Kasumi-1 (cell line): ENCODE measurements around the gene MKRN3.

Experiments used
- DNase-seq, 2 experiments: peaks; one replicate each; lab custom pipeline; 2025; lab: John Stamatoyannopoulos, UW

The MKRN3 gene

DNA sequence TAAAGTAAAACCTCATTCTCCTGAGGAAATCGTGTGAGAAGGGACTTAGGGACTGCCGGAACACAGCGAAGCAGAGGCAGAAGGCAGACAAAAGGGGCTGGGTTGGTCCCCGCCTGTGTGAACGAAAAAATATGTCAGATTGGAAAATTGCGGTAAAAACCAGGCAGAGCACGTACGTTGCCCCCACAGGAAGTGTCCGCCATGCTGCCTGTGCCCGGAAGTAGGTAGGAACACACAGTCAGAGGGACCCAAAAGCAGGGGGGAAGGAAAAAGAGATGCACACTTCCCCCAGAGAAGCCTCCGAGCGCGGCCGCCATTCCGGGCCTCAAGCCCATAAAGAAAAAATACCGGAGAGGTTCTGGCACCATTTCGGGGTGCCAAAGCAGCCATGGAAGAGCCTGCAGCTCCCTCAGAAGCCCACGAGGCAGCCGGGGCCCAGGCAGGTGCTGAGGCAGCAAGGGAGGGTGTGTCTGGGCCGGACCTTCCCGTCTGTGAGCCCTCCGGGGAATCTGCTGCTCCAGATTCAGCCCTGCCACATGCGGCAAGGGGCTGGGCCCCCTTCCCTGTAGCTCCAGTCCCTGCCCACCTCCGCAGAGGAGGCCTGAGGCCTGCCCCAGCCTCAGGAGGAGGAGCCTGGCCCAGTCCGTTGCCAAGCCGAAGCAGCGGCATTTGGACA lies at the start of gene MKRN3:
Gene MKRN3, plus strand, starts transcription at position 280 of the 676 bp plus-strand sequence. Its CDS starts 109 bp downstream, at position 389.
- DNase-seq, result no peak

DNA sequence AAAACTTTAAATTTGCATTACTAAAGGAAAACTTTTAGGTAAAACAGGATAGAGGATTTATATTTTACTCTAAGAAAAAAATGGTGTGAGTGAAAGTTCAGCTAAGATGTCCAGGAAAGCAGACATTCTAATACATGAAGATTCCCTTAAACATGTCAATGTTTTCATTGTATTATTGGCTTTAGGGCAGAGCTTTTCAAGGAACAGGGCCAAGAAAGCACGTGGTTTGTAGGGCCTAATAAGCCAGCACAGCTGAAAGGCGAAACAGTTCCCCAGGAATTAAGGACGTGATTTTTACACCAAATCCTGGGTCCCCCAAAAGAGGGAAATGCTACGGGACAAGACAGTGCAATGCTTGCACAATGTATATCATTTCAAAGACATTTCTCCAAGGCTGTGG lies 48.6 kb upstream of the MKRN3 start:
- DNase-seq, result no peak

DNA sequence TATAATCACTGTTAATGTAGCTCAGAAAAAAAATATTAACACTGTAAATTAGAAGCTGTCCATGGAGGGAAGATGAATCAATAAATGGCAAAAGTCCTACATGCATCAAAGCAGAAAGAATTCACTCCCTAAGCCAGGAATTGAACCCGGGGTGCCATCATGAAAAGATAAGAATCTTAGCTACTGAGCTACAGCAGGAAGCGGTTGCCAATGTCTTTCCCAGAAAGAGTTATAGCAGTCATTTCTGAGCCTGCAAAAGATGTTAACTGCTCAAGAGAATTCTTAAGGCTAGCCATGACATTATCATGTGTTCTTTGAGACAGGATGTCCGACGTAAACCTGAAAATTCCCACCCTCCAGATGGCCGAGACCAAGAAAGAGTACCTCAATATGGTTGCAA lies 47.4 kb upstream of the MKRN3 start:
- DNase-seq, result no peak

DNA sequence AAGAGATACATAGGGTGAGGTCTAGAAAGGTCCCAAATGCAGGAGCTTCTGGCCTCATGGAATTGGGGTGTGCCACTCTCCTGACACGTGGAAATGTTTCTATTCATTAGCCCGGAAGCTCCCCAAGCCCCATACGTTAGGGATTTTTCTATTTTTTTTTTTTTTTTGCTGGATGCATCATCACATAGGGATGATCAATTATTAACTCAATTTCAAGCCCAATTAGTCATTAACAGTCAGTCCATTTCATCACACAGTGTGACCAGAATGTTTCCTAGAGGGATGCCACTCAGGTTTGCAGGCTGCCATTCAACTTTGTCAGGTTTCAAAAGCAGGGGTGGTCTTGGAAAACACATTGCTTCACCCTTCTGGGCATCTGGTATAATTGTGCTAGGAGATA lies 40.7 kb upstream of the MKRN3 start:
- no peak for DNase-seq

DNA sequence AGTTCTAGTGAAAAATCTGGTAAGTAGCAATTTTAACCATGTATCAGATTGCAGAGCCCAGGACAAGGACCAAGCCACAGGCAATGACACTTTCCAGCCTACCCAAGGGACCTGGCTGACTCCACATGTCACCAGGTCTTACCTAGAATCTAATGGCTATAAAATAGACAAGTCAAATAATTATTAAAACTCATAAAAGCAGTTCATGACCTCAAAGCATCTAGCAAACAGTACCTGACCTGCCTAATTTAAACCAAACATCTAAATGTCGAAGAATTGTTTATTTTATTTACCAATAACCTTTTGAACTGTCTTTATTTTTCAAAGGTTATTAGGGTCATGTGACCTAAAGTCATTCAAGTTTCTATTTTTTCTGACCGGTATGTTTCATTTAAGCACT lies 35.6 kb upstream of the MKRN3 start:
- DNase-seq, result no peak

DNA sequence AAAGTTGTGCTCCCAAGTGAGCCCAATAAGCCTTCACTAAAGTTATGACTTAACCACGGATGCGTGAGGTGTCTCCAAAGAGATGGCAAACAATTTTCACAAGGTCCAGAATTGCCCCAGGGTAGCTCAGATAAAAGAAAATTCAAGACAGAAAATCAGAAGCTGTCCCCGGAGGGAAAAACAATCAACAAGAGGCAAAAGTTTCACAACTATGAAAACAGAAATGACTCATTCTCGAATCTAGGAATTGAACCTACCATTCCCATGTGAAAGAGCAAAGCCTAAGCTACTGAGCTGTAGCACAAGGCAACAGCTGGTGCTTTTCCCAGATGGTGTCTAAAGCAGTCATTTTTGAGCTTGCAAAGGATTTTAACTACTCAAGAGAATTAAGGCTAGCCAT lies 33.5 kb upstream of the MKRN3 start:
- no peak for DNase-seq

DNA sequence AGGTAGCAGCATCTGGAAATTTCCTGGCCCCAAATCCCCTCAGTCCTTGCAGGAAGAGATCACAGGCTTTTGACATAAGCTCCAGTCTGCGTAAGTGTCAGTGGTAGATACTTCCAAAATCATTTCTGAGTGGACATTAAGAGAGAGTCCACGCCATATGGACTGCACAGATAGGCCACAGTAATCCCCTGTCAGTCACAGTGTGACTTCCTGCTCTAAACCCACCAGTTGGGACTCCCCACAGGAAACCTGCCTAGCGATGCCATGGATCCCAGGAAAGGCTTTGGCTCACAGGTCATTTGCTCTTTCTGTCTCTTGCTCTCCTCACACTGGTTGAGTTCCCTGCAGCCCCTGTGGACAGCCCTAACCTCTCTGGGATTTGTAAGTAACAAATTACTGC lies 28.8 kb upstream of the MKRN3 start:
- no peak for DNase-seq

DNA sequence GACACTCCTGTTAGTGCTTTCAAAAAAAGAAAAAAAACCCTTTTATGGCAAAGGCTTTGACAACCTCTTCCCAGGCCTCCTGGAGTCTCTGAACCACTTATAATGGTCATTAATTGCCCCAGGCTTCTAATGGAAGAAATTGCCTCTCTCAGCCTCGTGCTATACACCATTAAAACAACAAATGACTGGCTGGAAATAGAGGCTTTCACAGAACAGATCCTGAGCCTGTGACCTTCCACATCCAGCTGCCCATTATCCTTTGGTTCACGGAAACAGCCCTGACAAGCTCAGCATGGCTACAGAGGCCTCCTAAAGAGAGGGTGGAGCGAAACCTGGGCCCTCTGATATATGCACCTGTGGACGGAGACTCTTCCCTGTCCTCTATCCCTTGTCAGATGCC lies 26.8 kb upstream of the MKRN3 start:
- no peak for DNase-seq

DNA sequence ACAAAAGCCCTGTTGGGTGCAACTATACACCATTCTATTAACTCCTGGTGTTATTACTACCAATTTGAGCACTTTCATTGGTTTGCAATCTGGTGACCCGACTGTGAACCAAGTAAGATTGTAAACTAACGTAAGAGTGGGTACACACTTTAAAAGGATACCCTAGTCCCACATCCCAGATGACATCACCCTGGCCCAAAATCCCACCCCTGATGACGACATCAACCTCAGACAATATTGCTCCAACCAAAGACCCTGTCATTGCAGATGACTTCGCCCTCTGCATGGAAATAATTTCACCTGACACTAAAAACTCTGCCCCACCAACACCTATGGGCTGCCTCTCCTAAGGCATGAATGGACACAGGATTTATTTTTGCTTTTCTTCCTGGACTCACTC lies 25.6 kb upstream of the MKRN3 start:
- no peak for DNase-seq

DNA sequence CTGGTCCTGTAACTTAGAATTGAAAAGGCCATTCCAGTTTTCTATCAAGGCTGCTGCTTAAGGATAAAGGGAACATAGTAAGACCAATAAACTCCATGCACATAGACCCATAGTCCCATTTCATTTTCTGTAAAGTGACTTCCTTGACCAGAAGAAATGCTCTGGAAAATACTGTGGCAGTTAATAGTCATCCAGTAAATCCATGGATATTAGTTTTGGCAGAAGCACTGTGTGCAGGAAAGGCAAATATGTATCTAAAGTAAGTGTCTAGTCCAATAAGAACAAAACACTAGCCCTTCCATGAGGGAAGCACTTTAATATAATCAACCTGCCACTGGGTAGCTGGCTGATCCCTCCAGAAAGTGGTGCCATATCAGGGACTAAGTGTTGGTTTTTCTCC lies 19.3 kb upstream of the MKRN3 start:
- DNase-seq, result no peak

DNA sequence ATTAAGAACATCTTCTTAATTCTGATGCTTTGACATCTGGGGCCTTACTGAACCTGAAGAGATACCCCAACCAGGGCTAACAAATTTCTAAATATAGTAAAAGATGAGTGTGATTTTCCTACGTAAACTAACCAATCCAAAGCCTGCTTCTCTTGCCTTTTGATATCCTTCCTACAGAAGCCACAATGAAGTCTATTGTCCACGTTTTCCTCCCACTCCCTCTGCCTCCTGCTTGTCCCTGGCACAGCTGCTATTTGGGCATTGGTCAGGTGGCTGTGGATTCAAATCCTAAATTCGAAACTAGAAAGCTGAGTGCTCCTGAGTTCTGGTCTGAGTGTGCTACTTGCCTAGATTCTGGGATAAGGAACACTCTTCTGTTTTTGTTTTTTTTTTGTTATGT lies 17.4 kb upstream of the MKRN3 start:
- no peak for DNase-seq

DNA sequence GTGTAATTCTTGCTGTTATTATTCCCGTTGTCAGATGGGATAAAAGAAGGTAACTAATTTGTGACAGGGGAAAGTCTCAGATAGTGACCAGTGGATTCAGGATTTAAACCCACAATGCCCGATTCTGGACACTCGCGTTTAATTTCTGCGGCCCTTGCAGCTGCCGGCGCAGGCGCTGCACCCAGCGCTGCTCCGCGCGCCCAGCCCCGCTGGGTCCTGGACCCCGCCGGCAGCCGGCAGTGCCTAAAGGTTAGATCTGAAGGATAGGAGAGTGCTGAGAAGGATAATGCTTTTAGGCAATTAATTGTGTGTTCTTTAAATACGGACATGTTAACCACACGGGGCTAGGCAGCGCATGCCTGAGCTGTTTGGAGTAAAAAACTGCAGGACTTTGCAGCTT lies 3.6 kb upstream of the MKRN3 start:
- DNase-seq, result no peak

DNA sequence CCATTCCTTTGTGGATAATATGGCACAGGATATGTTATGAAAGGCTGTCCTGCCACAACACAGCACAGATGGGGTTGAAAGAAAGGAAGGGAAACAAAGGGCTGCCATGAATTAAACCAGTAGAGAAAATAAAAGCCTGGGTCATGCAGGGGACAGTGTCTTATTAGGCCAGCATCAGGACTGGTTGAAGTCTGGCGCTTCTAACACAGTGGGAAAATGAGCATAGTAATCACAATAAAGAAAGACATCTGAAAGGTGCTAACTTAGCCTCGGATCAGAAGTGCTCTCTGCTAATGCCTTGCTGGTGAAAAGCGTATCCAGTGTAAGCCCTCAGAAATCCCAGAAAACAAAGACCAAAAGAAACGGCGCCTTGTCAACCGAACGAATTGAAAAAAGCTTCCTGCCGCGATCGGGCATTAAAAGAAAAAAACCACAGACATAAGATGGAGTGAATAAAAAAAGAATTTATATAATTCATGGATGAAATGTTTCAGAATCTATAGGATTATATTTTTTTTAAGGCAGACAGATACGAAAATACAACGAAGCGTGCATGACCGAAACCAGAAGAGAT lies 566 bp upstream of the MKRN3 start:
- DNase-seq, result no peak

DNA sequence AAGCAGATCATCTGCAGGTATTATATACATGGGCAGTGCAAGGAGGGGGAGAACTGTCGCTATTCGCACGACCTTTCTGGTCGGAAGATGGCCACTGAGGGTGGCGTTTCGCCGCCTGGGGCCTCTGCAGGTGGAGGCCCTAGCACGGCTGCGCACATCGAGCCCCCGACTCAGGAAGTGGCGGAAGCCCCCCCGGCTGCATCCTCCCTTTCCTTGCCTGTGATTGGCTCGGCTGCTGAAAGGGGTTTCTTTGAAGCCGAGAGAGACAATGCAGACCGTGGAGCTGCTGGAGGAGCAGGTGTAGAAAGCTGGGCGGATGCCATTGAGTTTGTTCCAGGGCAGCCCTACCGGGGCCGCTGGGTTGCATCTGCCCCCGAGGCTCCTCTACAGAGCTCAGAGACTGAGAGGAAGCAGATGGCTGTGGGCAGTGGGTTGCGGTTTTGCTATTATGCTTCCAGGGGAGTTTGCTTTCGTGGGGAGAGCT lies 639 bp downstream of the MKRN3 start:
- no peak for DNase-seq

DNA sequence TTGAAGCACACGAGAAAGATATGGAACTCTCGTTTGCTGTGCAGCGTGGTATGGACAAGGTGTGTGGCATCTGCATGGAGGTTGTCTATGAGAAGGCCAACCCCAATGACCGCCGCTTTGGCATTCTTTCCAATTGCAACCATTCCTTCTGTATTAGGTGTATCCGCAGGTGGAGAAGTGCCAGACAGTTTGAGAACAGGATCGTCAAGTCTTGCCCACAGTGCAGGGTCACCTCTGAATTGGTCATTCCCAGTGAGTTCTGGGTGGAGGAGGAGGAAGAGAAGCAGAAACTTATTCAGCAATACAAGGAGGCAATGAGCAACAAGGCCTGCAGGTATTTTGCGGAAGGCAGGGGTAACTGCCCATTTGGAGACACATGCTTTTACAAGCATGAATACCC lies 1.2 kb downstream of the MKRN3 start:
- DNase-seq, result no peak

DNA sequence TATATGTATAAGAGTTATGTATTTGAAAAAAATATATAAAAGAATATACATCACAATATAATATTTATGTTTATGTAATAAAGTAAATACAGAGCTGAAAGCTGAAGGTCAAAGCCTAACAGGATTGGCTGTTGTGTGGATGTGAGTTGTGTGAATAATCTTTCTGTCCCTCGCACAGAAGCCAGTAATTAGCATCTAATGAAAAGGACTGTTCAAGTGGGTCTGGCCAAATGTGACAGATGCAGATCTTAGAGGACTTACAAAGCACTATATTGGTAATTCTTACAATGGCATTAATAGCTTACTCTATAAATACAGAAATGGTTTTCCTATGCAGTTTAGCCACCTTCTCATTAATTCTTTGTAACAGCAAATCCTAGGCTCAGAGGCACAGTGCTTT lies 2.4 kb downstream of the MKRN3 start:
- no peak for DNase-seq

DNA sequence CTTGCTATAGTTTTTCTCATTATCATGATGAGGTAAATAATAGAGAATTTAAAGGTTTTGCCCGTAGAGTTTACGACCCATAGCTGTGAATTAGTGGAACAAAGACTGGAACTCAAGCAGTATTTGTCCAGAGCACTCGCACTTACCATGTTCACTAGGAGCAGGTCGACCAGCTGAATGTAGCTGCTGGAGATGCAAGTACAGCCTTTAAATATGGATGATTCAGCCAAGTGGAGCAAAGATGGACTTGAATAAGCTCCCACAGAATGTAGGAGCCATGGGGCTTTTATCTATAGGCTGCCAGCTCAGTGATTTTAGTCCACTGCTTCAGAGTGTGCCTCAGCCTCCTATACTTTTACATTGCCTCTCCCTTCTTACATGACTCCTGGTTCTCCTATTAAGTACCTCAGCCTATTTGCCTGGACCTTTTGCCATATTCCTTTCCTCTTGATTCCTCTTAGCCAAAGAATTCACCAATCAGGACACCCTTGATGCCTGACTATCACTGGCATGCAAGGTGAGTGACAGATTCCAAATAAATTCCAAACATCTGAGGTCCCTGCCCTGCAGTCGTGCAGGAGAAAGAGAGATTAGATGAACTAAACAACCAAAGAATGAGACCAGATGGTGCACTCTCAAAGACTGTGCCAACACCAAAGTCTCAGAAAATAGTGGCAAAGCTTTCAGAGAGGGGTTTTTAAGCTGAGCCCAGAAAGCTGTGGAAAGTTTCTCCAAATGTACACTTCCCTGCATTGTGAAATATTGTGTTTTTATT lies 3.9 kb downstream of the MKRN3 start:
- no peak for DNase-seq

DNA sequence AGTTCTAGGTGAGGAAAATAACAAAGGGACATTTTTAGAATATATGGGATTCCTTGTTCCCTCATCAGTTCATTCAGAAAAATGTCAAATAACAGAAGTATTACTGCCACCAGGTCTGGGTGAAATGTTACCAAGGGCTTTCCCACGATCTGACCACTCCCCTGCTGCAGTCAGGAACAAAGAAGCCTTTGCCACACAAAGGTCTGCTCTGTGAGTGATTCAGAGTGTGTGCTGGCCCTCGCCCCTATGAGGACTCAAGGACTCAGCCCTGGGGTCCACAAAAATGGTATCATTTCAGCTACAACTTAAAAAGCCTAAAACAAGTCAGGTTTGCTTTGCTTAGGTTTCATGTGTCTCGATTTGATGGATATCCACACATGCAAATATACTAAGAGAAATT lies 5.0 kb downstream of the MKRN3 start:
- no peak for DNase-seq

DNA sequence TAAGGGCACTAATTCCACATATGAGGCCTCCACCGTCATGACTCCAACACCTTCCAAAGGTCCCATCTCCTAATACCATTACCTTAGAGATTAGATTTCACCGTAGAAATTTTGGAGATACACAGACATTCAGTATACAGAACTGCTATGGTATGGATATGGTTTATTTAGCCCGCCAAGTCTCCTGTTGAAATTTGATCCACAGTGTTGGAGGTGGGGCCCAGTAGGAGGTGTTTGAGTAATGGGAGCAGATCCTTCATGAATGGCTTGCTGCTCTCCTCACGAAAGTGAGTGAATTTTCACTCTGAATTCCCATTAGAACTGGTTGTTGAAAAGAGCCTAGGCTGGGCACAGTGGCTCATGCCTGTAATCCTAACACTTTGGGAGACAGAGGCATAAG lies 7.4 kb downstream of the MKRN3 start:
- DNase-seq, result no peak

DNA sequence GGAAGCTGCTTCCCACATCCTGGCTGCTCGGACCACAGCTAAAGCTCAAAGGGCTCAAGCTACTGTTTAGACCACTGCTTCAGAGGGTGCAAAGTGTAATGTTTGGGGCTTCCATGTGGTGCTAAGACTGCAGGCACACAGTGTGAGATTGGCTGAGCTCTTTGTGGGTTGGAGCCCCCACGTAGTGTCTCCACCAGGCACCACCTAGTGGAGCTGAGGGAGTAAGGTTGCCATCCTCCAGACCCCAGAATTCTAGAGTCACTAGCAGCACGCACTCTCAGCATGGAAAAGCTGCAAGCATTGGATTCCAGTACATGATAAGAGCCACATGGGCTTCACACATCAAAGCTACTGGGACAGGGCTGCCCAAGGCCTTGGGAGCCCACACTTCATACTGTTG lies 9.3 kb downstream of the MKRN3 start:
- DNase-seq, result no peak

DNA sequence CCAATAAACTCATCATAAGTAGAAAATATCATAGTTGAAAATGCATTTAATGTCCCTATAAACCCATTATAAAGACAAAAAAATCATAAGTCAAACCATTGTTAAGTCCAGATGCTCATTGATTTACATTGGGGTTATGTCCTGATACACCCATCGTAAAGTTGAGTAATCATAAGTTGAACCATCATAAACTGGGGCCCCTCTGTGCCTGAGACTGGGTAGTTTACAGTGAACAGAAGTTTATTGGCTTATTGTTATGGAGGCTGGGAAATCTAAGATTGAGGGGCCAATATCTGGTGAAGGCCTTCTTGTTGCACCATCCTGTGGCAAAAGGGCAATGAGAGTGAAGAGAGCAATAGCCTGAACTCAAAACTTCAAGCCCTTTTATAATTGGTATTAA lies 10.6 kb downstream of the MKRN3 start:
- no peak for DNase-seq

DNA sequence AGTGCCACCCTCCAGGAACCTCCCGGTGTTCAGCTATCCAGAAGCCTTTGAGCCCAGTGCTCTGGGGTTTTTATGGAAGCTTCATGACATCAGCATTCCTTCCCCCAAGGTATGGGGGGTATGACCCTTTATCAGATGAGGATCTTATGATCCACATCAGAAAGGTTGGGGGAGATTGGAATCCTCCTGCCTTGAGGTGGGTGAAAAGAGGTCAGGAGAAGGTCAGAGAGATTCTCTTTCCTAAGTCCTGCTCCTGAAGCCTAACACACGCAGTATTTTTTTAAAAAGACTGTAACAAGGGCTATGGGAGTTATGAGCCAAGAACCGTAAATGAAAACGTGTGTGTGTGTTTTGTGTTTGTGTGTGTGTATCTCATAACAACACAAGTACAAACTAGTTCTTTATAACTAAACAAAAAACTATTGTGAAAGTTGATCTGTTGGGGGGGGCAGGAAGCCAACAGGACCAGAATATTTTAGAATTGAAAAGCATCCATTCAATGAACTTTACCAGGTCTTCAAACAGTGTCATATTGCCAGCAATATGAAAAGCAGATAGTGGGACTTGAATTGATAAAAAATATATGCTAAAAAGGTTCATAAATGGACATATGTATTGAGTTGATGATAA lies 13.2 kb downstream of the MKRN3 start:
- DNase-seq, result no peak

DNA sequence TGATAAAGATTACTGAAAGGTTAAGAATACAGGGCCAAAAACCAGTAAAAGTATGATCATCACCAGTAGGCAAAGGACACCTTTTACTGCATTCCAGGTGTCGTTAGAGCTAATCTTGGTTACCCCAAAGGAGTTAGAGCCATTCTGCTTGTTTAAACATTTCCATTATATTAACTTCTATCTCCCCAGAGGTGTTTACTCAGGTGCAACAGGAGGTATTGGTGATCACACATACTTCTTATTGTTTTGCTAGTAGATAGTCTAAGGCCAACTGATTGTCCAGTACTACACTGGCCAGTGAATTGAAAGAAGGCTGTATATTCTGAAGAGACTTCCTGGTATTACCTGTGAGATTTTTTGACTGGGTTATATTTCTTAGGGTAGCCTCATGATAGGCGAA lies 22.8 kb downstream of the MKRN3 start:
- DNase-seq, result no peak
